SU-DHL-6 (cell line): Measurements from ENCODE around the gene SCARB1.

ENCODE experiments used
- EZH2phosphoT487 ChIP-seq: fragments of 200-600 bp; sonication (generic), shearing (Covaris generic); conservative IDR thresholded peaks from 2 replicates; pipeline ENCODE4 v1.6.1; 2018; ENCODE audit warnings: mild to moderate bottlenecking, antibody characterized with exemption, low read length, moderate library complexity, mixed read lengths
- TF ChIP-seq, protein P1 (sequence below): fragments of 200-600 bp; sonication (generic); IDR thresholded peaks from one replicate; pipeline ENCODE4 v1.5.1; 2017; ENCODE audit warnings: antibody characterized with exemption, mild to moderate bottlenecking, low read length, moderate library complexity; ENCODE audit not compliant: insufficient read depth, poor library complexity, severe bottlenecking

DNA sequence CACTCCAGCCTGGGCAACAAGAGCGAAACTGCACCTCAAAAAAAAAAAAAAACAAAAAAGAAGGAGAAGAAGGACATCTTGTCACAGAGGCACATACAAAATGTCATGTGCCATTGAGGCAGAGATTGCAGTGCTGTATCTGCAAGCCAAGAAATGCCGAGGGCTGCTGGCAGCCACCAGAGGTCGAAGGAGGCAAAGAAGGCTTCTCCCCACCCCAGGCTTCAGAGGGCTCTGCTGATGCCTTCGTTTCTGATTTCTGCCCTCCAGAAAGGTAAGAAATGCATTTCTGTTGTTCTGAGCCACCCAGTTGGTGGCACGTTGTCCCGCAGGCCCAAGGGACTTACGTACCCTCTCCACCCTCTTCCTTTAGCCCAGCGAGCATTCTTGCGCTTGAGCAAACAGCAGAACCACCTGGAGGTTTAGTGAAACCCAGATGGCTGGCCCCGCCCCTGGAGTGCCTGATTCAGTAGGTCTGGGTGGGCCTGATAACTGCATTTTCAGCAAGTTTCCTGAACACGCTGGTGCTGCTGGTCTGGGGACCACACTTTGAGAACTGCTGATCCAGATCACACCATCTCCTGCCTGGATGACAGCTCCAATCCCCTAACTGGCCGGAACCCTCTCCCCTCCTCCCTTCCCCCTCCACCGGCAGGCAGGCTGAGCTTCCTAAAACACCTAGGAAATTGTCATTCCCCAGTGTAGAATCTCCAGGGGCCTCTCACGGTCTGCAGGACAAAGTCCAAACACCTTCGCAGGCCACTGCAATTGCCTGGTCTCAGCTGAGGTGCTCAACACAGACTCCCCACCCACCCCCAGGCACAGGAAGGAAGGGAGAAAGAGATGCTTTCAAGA lies 21.1 kb upstream of the SCARB1 start:
- TF ChIP-seq, protein P1, sequence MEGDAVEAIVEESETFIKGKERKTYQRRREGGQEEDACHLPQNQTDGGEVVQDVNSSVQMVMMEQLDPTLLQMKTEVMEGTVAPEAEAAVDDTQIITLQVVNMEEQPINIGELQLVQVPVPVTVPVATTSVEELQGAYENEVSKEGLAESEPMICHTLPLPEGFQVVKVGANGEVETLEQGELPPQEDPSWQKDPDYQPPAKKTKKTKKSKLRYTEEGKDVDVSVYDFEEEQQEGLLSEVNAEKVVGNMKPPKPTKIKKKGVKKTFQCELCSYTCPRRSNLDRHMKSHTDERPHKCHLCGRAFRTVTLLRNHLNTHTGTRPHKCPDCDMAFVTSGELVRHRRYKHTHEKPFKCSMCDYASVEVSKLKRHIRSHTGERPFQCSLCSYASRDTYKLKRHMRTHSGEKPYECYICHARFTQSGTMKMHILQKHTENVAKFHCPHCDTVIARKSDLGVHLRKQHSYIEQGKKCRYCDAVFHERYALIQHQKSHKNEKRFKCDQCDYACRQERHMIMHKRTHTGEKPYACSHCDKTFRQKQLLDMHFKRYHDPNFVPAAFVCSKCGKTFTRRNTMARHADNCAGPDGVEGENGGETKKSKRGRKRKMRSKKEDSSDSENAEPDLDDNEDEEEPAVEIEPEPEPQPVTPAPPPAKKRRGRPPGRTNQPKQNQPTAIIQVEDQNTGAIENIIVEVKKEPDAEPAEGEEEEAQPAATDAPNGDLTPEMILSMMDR = no peak
- no peak for TF ChIP-seq EZH2phosphoT487
